ENCODE measurements around the gene DDX24. TPM values are rescaled to one million over a fixed set of nuclear protein-coding genes. Genes with fewer than 3 reads are reported as not detected.

The DDX24 gene
- total RNA-seq, 1 donor from 2014 or later = 151 TPM

- Mint-ChIP-seq H3K27me3 (ENCODE audit: low read depth) (no peaks in the 10 kb centered on the region), H3K4me3 (peak overlapping the region; percentile 67), H3K36me3 (no peaks in the 10 kb centered on the region), H3K4me1 (peaks cover 3% of the 10 kb centered on the region), H3K9me3 (no peaks in the 10 kb centered on the region), H3K27ac (no peak overlapping the region)
- TF ChIP-seq CTCF (IDR thresholded peaks at IDR 0.05; ENCODE audit: unreplicated experiment) = no peak
- DNase-seq (ENCODE audit: low spot score in 2 of 2, unreplicated experiment in 2 of 2) = no peak
These were observed 53.2 kb downstream of the DDX24 start for GRCh38 chr14:94027566-94028449.

GRCh38 chr14:94026889-94027469 is 54.0 kb downstream of the DDX24 start:
- no peaks in the 10 kb centered on the region for H3K27me3 Mint-ChIP-seq (ENCODE audit: low read depth)
- no peaks in the 10 kb centered on the region for H3K9me3 Mint-ChIP-seq
- H3K27ac Mint-ChIP-seq = no peak overlapping the region
- H3K4me3 Mint-ChIP-seq = peak overlapping the region; percentile 67
- TF ChIP-seq CTCF (IDR thresholded peaks at IDR 0.05; ENCODE audit: unreplicated experiment) = no peak
- H3K36me3 Mint-ChIP-seq = no peaks in the 10 kb centered on the region
- no peak for DNase-seq (ENCODE audit: low spot score in 2 of 2, unreplicated experiment in 2 of 2)
- peaks cover 3% of the 10 kb centered on the region for H3K4me1 Mint-ChIP-seq

DNA sequence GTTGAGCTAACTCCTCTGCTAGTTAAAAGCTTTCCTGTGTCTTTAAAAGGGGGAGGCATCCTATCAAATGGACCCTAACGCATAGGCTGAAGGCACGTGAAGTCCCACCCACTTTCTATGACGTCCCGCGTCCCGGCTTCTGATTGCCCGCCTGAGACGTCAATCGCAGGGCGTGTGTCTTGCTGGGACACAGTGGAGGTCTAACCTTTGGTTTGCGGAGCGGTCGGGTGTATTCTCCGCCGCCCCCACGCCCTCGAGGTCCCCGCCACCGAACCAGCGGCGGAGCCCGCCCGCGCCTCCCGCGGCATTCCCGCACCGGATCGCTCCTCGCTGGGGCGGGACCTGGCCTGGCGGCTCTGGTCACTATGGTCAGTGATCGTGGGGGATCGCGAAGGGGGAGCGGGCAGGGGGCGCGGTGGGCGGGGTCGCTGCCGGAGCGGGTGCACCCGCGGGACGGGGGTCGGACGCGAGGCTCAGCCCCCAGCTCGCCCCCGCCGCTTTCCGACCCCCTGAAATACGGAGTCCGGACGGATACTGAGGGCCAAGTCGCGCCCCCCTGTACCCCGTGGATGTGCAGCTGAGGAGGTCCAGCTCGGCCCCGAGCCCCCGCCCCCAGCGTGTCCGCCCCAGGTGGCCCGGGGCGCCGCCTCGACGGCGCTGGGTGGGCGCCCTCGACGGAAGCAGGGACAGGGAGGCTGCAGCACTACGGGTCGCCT is 54.7 kb downstream of the DDX24 start, which contains the start of gene OTUB2:
Gene OTUB2, plus strand, starts transcription at position 168 of the 716 bp plus-strand sequence. Its CDS starts 198 bp downstream, at position 366.
- peak within 1 kb of the TSS; percentile 66 for H3K27ac Mint-ChIP-seq
- no peaks in the 10 kb centered on the region for H3K27me3 Mint-ChIP-seq (ENCODE audit: low read depth)
- peak; percentile 86 to 97 for DNase-seq (ENCODE audit: low spot score in 2 of 2, unreplicated experiment in 2 of 2)

DNA sequence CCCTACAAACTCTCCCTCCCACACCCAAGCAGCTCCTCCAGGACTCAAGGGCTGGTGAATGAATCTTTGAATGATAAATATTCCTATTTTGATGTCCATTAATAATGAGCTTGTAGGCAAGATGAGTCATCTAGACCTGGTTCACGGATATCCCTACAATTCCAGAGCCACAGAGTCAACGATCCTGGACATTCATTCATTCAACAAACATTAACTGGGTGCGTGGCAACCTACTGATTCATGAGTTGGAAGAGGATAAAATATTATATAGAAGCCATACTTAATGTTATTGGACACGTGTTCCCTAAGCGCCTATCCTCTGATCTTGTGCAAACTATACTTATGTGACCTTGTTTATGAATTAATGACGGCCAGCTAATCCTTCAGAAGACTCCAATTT is 55.3 kb downstream of the DDX24 start:
- Mint-ChIP-seq H3K4me3 (peak overlapping the region; percentile 75), H3K9me3 (no peaks in the 10 kb centered on the region), H3K27ac (peak overlapping the region; percentile 66), H3K4me1 (peaks cover 3% of the 10 kb centered on the region), H3K36me3 (no peaks in the 10 kb centered on the region), H3K27me3 (ENCODE audit: low read depth) (no peaks in the 10 kb centered on the region)
- no peak for DNase-seq (ENCODE audit: low spot score in 2 of 2, unreplicated experiment in 2 of 2)
- TF ChIP-seq CTCF (IDR thresholded peaks at IDR 0.05; ENCODE audit: unreplicated experiment) = no peak

More for the DNA sequence above, 54.7 kb downstream of the DDX24 start, which contains the start of gene OTUB2:
- Mint-ChIP-seq H3K4me3 (peak within 1 kb of the TSS; percentile 75), H3K9me3 (no peaks in the 10 kb centered on the region), H3K4me1 (peaks cover 3% of the 10 kb centered on the region), H3K36me3 (no peaks in the 10 kb centered on the region)
- no peak for TF ChIP-seq CTCF (IDR thresholded peaks at IDR 0.05; ENCODE audit: unreplicated experiment)

DNA sequence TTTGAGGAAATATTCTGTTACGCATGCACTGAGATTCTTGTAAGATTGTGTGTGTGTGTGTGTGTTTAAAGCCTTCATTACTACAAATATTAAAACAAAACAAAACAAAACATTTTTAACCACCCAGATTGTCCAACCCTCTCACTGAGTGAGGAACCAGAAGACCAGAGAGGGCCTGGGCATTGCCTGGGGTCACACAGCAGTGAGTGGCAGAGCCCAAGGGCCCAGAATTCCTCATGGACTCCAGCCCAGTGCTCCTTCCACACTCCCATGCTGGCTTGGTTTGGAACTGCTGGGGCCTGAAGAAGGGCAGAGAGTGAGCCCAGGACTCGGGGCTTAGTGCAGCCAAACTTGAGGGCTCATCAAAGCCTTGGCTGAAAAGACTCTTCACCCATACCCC is 56.5 kb downstream of the DDX24 start:
- no peak overlapping the region for H3K27ac Mint-ChIP-seq
- H3K9me3 Mint-ChIP-seq = no peaks in the 10 kb centered on the region
- no peaks in the 10 kb centered on the region for H3K36me3 Mint-ChIP-seq
- no peak for DNase-seq (ENCODE audit: low spot score in 2 of 2, unreplicated experiment in 2 of 2)
- no peaks in the 10 kb centered on the region for H3K27me3 Mint-ChIP-seq (ENCODE audit: low read depth)
- no peak for TF ChIP-seq CTCF (IDR thresholded peaks at IDR 0.05; ENCODE audit: unreplicated experiment)
- no peak overlapping the region for H3K4me3 Mint-ChIP-seq
- H3K4me1 Mint-ChIP-seq = peaks cover 3% of the 10 kb centered on the region

Data from mesothelial cell of epicardium (in vitro differentiated cells).